Brain microvascular endothelial cell (primary cell): Measurements from ENCODE around the gene VWDE.

Experiments used
- DNase-seq: peaks from one replicate; pipeline ENCODE4 v3.0.0-alpha.2; 2020
- H3K27ac ChIP-seq: fragments of 250-450 bp; sonication (Bioruptor Pico); 2 replicates; pipeline ENCODE4 v1.5.1; 2020; ENCODE audit warnings: mild to moderate bottlenecking, moderate library complexity
- H3K27me3 ChIP-seq: fragments of 250-450 bp; sonication (Bioruptor Pico); replicated peaks from 2 replicates; pipeline ENCODE4 v1.5.1; 2020; ENCODE audit warnings: mild to moderate bottlenecking
- H3K36me3 ChIP-seq: fragments of 250-450 bp; sonication (Bioruptor Pico); replicated peaks from 2 replicates; pipeline ENCODE4 v1.5.1; 2020; ENCODE audit warnings: mild to moderate bottlenecking
- H3K4me3 ChIP-seq: 2 replicates; pipeline ENCODE4 v1.5.1; 2011; ENCODE audit warnings: low read depth, mild to moderate bottlenecking, control low read depth, low read length, moderate library complexity
- in situ Hi-C: cut with HindIII; loops from 2 replicates; pipeline ENCODE4 v1.10.0; 2017; ENCODE audit warnings: low sequenced_read_pairs, low pct_ligation_motif_present
- TF ChIP-seq, protein P1 (sequence below): IDR thresholded peaks from 2 replicates; pipeline ENCODE4 v1.5.1; 2011; ENCODE audit warnings: low read depth, mild to moderate bottlenecking, moderate library complexity, low read length, control low read depth, inconsistent platforms; ENCODE audit errors: missing control alignments

VWDE gene

DNA sequence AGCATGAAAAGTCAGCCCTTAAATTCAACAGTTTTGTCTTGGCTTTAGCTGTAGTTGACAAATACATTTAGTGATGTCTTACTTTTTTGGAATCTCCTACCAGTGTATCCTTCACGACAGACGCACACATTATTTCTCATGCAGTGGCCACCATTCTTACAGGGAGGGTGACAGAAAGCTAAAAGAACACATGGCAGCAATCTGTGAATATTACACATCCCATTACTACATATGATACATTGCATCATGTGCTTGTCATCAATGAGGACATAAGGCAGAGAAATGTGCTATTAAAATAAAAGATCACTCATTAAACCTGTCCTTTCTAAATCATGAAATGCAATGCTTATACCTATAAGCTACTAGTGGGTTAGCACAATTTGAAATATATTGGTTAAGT is 66.6 kb downstream of the VWDE start:
- H3K4me3 ChIP-seq, result no peak overlapping the region
- TF ChIP-seq, protein P1, sequence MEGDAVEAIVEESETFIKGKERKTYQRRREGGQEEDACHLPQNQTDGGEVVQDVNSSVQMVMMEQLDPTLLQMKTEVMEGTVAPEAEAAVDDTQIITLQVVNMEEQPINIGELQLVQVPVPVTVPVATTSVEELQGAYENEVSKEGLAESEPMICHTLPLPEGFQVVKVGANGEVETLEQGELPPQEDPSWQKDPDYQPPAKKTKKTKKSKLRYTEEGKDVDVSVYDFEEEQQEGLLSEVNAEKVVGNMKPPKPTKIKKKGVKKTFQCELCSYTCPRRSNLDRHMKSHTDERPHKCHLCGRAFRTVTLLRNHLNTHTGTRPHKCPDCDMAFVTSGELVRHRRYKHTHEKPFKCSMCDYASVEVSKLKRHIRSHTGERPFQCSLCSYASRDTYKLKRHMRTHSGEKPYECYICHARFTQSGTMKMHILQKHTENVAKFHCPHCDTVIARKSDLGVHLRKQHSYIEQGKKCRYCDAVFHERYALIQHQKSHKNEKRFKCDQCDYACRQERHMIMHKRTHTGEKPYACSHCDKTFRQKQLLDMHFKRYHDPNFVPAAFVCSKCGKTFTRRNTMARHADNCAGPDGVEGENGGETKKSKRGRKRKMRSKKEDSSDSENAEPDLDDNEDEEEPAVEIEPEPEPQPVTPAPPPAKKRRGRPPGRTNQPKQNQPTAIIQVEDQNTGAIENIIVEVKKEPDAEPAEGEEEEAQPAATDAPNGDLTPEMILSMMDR, result no peak
- no peak overlapping the region for H3K27ac ChIP-seq
- DNase-seq, result no peak
- in situ Hi-C loops, result no loop called here
- H3K27me3 ChIP-seq, result no peaks in the 10 kb centered on the region
- no peaks in the 10 kb centered on the region for H3K36me3 ChIP-seq

DNA sequence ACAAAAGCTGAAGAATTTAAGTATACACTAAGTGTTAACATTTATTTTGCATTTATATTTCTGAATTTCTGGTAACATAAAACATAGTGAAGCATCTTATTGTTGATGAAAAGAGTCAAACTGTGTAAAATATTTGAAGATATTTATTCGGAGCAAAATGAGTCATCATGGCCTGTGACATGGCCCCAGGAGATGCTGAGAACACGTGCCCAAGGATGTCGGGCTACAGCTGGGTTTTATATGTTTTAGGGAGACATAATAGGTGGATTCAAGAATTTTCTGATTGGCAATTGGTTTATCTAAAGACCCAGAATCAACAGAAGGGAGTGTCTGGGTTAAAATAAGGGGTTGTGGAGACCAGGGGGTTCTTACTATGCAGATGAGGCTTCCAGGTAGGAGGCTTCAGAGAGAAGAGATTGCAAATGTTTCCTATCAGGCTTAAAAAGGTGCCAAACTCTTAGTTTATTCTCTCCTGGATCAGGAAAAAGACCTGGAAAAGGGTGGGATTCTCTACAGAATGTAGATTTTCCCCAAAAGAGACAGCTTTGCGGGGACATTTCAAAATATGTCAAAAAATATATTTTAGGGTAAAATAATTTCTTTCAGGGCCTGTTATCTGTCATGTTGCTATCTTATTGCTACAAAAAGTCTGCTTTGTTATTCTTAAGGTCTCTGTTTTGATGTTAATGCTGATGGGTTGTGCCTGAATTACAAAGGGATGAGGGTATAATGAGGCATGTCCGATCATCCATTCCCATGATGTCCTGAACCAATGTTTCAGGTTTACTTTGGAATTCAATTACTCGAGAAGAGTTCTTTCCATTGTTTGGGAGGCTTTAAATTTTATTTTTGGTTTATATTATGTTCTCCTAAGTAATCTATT is 74.5 kb downstream of the VWDE start:
- no peak overlapping the region for H3K27ac ChIP-seq
- in situ Hi-C loops, result no loop called here

DNA sequence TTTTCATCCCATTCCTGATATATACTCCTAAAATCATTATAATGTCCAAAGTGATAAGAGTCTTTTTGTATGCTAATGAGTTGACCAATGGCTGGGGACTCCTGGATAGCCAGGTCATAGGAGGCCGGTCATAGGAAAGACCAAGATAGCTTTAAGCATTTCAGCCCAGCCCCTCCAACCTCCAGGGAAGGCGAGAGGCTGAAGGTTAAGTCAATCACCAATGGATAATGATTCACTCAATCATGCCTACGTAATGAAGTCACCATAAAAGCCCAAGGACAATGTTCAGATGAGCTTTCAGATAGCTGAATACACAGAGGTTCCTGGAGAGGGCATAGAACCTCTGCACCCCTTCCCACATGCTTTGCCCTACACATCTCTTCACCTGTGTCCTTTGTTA is 75.7 kb downstream of the VWDE start:
- DNase-seq, result no peak
- H3K27ac ChIP-seq, result no peak overlapping the region
- no peaks in the 10 kb centered on the region for H3K27me3 ChIP-seq
- H3K4me3 ChIP-seq, result no peak overlapping the region
- in situ Hi-C loops, result no loop called here
- H3K36me3 ChIP-seq, result no peaks in the 10 kb centered on the region
- TF ChIP-seq, protein P1, result no peak

More for the DNA sequence above, 74.5 kb downstream of the VWDE start:
- Histone ChIP-seq H3K27me3 (no peaks in the 10 kb centered on the region), H3K36me3 (no peaks in the 10 kb centered on the region), H3K4me3 (no peak overlapping the region)
- no peak for DNase-seq
- TF ChIP-seq, protein P1, result no peak

DNA sequence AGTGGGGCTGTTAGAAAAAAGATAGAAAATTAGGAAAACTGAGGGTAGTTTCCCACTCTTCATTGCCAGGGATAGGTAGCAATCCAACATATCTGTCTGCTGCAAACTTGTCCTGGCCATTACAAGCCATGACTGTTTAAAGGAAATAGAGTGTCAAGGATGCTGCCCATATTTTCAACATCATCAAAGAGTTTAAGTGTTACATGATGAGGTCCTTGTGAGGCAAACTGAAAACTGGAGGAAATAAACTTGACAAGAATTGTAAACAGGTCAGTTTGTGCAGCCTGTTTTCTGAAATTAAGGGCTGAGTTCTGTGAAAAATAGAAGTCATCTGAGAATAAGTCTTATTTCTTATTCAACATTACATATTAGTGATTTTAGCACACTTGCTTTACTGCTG is 78.0 kb downstream of the VWDE start:
- no peaks in the 10 kb centered on the region for H3K27me3 ChIP-seq
- H3K27ac ChIP-seq, result no peak overlapping the region
- no peaks in the 10 kb centered on the region for H3K36me3 ChIP-seq
- no peak for DNase-seq
- in situ Hi-C loops, result no loop called here
- TF ChIP-seq, protein P1, result no peak
- H3K4me3 ChIP-seq, result no peak overlapping the region

DNA sequence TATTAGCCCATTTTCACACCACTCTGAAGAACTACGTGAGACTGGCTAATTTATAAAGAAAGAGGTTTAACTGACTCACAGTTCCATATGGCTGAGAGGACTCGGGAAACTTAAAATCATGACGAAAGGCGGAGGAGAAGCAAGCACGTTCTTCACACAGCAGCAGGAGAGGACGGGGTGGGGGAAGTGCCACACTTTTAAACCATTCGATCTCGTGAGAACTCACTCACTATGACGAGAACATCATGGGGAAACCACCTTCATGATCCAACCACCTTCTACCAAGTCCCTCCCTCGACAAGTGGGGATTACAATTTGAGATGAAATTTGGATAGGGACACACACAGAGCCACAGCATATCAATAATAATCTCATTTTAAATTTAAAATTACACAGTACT is 80.2 kb downstream of the VWDE start:
- H3K36me3 ChIP-seq, result no peaks in the 10 kb centered on the region
- H3K27ac ChIP-seq, result no peak overlapping the region
- TF ChIP-seq, protein P1, result no peak
- no peak overlapping the region for H3K4me3 ChIP-seq
- no peak for DNase-seq
- H3K27me3 ChIP-seq, result no peaks in the 10 kb centered on the region
- in situ Hi-C loops, result no loop called here
